Activated CD4-positive, alpha-beta T cell treated with anti-CD3 and anti-CD28 coated beads, Interleukin-2, amount 50 U/mL, for 4 hours (primary cell): ENCODE data around the gene INSYN1.

ENCODE experiments used
- DNase-seq, 2 experiments: peaks; one replicate each; pipeline ENCODE4 v3.0.0-alpha.2; 2020

The INSYN1 gene

GRCh38 chr15:73773428-73773827 lies 20.3 kb upstream of the INSYN1 start:
- no peak for DNase-seq

- DNase-seq = no peak
These were observed 18.4 kb upstream of the INSYN1 start for GRCh38 chr15:73771385-73772045.

- DNase-seq = no peak
These were observed 16.9 kb upstream of the INSYN1 start for GRCh38 chr15:73770050-73770449.

GRCh38 chr15:73767806-73768501 lies 14.8 kb upstream of the INSYN1 start:
- no peak for DNase-seq

GRCh38 chr15:73766598-73766997 lies 13.4 kb upstream of the INSYN1 start:
- no peak for DNase-seq

- no peak for DNase-seq
These were observed 12.6 kb upstream of the INSYN1 start for GRCh38 chr15:73765778-73766177.

GRCh38 chr15:73763931-73764330 lies 10.8 kb upstream of the INSYN1 start:
- no peak for DNase-seq

- no peak for DNase-seq
These were observed 7.5 kb upstream of the INSYN1 start for GRCh38 chr15:73760330-73761329.

GRCh38 chr15:73758461-73758860 lies 5.3 kb upstream of the INSYN1 start:
- no peak for DNase-seq

GRCh38 chr15:73757571-73757970 lies 4.4 kb upstream of the INSYN1 start:
- DNase-seq = no peak

- no peak for DNase-seq
These were observed 3.9 kb upstream of the INSYN1 start for GRCh38 chr15:73756947-73757513.

GRCh38 chr15:73756390-73756789 lies 3.2 kb upstream of the INSYN1 start:
- no peak for DNase-seq

GRCh38 chr15:73755946-73756345 lies 2.8 kb upstream of the INSYN1 start:
- DNase-seq = no peak

GRCh38 chr15:73755481-73755880 lies 2.3 kb upstream of the INSYN1 start:
- DNase-seq = no peak

- DNase-seq = no peak
These were observed 1.3 kb upstream of the INSYN1 start for GRCh38 chr15:73754461-73754860.

- DNase-seq = no peak
These were observed 351 bp downstream of the INSYN1 start for GRCh38 chr15:73752806-73753193.

GRCh38 chr15:73751899-73752805 lies 999 bp downstream of the INSYN1 start:
- DNase-seq = no peak

GRCh38 chr15:73751511-73751898 lies 1.6 kb downstream of the INSYN1 start:
- no peak for DNase-seq

GRCh38 chr15:73750951-73751350 lies 2.2 kb downstream of the INSYN1 start:
- DNase-seq = no peak

- no peak for DNase-seq
These were observed 2.7 kb downstream of the INSYN1 start for GRCh38 chr15:73750438-73750837.

- no peak for DNase-seq
These were observed 3.2 kb downstream of the INSYN1 start for GRCh38 chr15:73749971-73750370.

GRCh38 chr15:73749533-73749932 lies 3.6 kb downstream of the INSYN1 start:
- DNase-seq = no peak
